GM12874 (cell line): ENCODE results near the gene ITGA3.

Source experiments
- TF ChIP-seq, protein P1 (sequence below): IDR thresholded peaks from 2 replicates; pipeline ENCODE4 v1.5.1; 2011; ENCODE audit warnings: low read depth, mild to moderate bottlenecking, control low read depth, low read length, moderate library complexity; ENCODE audit not compliant: insufficient read depth

The ITGA3 gene

GRCh38 chr17:50076591-50077235 is 20.8 kb downstream of the ITGA3 start:
- TF ChIP-seq, protein P1, sequence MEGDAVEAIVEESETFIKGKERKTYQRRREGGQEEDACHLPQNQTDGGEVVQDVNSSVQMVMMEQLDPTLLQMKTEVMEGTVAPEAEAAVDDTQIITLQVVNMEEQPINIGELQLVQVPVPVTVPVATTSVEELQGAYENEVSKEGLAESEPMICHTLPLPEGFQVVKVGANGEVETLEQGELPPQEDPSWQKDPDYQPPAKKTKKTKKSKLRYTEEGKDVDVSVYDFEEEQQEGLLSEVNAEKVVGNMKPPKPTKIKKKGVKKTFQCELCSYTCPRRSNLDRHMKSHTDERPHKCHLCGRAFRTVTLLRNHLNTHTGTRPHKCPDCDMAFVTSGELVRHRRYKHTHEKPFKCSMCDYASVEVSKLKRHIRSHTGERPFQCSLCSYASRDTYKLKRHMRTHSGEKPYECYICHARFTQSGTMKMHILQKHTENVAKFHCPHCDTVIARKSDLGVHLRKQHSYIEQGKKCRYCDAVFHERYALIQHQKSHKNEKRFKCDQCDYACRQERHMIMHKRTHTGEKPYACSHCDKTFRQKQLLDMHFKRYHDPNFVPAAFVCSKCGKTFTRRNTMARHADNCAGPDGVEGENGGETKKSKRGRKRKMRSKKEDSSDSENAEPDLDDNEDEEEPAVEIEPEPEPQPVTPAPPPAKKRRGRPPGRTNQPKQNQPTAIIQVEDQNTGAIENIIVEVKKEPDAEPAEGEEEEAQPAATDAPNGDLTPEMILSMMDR, result no peak

- TF ChIP-seq, protein P1, result no peak
These were observed 22.5 kb downstream of the ITGA3 start for GRCh38 chr17:50078430-50078829.

DNA sequence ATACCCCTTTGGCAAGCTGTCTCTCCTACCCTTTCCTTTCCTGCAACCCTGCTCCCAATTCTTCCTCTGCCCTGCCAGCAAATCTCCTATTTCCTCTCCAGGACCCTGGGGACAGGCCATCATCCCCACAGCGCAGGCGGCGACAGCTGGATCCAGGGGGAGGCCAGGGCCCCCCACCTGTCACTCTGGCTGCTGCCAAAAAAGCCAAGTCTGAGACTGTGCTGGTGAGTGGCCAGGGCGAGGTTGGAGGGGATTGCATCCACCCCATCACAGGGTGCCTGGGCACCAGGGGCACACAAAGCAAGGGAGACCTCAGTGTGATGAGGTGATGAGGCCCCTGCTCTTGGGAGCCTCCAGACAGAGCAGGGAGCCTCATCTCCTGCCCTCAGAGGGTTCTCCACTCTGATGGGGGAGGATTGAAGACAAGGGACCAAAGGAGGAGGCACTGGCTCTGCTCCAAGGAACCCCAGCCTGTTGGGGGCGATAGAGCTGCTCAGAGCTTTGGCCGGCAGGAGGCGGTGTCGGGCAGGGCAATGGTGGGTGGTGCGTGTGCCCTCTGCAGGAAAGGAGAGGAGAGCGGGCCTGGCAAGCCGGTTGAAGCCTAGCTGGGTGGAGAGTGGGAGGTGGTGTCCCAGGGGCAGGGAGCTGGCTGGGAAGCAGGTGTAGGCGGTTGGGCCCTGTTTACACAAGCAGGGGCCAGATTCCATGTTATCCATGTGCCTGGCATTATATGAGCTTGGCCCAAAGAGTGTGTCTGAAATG is 23.6 kb downstream of the ITGA3 start:
- TF ChIP-seq, protein P1, result peak; percentile 78

DNA sequence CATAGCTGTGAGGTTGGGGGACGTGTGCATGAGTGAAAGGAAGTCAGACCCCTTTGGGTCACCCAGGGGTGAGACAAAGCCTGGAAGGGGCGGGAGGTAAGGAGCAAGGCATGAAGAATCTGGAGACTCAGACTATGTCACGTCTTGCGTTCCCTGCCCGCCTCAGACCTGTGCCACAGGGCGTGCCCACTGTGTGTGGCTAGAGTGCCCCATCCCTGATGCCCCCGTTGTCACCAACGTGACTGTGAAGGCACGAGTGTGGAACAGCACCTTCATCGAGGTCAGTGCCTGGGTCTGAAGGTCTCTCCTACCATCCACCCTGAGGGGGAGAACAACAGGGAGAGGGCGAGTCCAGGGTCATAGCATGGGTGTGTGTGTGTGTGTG is 24.2 kb downstream of the ITGA3 start:
- TF ChIP-seq, protein P1, result no peak

DNA sequence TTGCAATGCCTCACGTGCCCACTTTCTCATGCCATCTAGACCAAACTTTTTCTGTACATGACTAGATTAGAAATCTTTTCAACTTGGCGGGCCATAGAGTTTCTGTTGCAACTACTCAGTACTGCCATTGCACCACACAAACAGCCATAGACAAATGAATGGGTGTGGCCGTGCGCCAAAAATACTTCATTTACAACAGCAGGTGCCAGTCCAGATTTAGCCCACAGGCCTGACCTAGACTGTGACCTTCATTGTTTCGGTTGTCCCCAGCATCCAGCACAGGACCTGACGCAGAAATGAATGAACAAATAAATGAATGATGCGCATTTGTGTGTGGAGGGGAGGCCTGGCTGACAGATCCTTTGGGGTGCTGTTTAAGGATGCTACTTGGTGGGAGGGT is 24.9 kb downstream of the ITGA3 start:
- TF ChIP-seq, protein P1, result no peak

GRCh38 chr17:50081757-50082156 is 25.8 kb downstream of the ITGA3 start:
- TF ChIP-seq, protein P1, result no peak

DNA sequence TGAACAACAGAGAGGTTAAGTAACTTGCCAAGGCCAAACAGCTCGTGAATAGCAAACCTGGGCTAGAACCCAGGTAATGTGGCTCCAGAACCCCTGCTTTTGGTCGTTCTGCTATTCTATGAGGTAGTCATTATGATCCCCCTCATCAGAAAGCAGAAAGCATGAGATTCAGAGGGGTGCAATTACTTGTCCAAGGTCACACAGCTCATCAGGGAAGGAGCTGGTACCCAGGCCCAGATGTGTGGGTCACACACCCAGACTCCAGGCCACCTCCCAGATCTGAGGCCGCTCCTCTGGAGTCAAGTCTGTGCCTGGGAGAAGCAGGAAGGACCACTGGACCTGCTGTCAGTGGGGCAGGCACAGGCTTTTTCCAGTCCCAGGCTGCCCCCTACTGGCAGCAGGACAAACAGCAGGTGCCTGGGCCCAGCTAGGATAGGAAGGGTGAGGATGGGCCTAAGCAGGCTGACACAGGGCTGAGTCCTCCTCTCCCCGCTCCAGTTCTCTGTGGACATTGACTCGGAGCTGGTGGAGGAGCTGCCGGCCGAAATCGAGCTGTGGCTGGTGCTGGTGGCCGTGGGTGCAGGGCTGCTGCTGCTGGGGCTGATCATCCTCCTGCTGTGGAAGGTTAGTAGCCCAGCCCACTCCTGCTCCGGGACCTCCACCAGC is 31.5 kb downstream of the ITGA3 start:
- TF ChIP-seq, protein P1, result peak; percentile 99
